Measurements from ENCODE around the gene USH2A.

USH2A gene, protein sequence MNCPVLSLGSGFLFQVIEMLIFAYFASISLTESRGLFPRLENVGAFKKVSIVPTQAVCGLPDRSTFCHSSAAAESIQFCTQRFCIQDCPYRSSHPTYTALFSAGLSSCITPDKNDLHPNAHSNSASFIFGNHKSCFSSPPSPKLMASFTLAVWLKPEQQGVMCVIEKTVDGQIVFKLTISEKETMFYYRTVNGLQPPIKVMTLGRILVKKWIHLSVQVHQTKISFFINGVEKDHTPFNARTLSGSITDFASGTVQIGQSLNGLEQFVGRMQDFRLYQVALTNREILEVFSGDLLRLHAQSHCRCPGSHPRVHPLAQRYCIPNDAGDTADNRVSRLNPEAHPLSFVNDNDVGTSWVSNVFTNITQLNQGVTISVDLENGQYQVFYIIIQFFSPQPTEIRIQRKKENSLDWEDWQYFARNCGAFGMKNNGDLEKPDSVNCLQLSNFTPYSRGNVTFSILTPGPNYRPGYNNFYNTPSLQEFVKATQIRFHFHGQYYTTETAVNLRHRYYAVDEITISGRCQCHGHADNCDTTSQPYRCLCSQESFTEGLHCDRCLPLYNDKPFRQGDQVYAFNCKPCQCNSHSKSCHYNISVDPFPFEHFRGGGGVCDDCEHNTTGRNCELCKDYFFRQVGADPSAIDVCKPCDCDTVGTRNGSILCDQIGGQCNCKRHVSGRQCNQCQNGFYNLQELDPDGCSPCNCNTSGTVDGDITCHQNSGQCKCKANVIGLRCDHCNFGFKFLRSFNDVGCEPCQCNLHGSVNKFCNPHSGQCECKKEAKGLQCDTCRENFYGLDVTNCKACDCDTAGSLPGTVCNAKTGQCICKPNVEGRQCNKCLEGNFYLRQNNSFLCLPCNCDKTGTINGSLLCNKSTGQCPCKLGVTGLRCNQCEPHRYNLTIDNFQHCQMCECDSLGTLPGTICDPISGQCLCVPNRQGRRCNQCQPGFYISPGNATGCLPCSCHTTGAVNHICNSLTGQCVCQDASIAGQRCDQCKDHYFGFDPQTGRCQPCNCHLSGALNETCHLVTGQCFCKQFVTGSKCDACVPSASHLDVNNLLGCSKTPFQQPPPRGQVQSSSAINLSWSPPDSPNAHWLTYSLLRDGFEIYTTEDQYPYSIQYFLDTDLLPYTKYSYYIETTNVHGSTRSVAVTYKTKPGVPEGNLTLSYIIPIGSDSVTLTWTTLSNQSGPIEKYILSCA (N-terminal part only)

DNA sequence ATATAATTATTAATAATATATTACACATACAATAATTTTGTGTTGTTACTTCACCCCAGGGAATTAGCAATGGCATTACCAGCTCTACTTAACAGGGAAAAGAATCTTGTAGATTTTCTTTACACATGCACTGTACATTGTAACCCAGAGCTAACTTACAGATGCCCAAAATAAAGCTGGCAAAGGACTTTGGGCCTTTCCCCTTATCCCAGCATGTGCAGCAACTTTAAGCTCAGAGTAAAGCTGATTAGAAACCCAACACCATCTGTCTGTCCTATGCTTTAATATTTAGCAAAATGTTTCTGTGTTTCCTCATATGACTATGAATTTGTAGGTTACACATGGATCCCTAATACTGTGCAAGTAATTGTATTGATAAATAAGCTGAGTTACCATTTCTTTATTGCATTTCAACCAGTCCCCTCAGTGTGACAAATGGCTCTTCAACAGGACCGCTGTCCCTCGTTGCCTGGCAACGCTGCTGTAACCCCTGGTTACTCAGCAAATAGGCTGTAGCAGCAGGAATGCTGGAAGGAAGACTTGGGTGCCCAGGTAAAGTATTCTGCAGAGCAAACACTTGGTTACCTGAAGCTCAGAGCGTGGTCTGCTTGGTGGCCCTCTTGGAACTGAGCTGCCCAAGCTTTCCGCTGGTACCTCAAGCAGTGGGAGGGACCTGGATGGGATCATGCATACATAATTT is at the start of gene USH2A:
USH2A (minus strand) TSS at position 628 of the 700 bp plus-strand sequence. CDS start 1,112 bp downstream, outside the sequence.
- DNase-seq, result no peak

DNA sequence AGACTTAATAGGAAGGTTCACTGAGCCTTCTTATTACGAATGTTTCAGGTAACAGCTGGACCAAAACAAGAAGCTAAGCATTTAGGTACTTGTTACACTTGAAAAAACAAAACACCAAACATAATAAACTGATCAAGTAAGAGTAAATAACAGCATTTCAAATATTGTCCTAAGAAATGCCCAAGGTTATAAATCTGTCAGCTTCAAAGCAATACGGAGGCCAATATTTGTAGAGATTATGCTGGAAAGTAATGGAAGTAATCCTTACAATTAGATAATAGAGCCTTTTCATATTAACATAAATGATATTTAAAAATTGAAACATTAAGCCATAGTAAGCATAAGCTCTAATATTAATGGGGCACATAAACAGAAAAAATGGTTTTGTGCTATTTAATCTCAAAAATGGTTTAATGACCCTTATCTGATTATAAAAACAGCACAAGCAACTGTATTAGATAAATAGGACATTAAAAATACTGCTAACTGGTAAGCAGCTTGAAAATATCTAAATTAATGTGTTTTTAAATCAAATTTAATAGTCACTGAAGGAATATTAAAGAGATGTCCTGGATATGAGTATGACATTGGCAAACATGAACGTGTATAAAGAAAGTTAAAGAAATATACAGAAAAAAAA is 43.0 kb upstream of the USH2A start:
- no peak for DNase-seq

DNA sequence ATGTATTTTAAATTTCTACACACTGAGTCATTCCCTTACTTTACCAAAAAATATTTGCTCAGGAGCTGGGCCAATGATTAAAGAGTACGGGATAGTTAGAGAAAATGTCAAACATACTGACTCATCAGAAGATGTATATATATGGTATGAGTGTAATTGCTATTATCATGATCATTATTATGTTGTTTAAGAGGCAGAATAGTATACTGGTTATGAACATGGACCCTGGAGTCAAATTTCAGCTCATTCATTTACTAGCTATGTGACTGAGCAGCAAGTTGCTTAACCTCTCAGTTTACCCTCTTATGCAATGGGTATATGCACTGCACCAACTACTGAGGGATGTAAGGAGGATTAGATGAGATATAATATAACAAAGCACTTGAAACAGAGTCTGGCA is 41.2 kb upstream of the USH2A start:
- DNase-seq, result no peak

DNA sequence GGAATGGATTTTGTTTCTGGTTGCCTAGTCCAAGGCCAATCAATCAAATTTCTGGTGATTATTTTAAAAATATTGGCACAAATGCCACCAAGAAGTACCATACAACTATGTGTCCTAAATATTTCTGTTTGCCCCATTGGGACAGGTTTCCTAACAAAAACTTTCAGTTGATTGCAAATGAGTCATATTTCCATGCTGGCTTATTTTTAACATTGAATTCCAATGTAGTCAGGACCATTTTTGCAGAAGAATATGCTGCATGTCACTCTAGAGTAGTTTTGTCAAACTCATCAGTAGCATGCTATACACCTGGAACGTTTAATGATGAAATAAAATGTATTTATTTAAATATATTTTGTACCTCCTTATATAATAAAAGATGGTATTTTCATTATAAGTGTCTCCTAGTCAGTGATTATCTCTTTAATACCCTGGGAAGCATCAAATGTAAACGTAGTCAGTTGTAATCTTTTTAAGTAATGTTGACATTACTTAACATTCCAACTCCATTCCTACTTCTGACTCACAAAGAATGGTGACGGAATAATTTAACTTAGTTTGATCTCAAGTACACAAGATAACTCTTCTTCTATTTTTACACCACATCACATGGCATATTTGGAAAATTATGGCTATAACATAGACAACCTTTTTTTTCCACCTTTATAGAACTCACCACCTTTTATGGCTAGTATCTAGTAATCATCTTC is 39.0 kb upstream of the USH2A start:
- no peak for DNase-seq

DNA sequence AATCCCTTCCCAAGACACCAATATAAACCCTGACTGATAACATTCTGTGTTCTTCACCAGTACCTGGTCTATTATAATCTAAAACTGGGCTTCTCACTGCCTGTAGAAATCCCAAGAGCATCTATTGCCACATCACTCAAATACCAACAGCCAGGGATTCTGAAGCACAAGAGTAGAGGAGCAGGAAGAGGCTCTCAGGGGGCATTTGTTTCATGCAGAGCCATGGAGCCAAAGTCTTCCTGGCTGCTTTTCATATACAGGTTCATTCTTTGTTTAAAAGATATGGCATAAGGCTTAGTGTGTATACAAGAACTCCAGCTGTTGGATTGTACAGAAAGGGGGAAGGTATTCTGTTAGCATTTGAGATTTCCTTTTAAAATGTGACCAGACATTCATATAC is 38.2 kb upstream of the USH2A start:
- no peak for DNase-seq

DNA sequence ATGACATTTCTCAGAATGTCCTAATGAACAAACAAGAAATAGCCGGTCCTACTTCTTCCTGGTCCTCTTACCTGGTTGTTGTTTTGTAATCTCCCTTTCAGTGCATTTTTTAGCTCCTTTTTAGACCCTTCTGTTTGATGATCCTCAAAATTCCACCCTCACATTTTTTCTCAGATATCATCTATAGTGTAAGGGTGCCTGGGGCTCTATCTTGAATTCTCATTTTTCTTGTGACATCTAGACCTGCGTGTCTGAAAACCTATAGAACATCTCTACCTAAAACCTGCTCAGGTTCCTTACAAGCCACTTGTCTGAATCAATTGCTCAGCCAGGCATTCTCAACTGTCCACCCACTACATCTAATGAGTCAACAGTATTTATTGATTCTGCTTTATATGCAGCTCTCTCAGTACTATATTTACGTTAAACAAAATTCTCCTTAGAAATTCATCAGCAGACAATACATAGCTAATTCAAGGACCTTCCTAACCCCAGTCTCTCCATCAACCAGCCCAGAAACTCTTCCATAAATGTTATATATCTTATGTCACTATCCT is 36.5 kb upstream of the USH2A start:
- no peak for DNase-seq

DNA sequence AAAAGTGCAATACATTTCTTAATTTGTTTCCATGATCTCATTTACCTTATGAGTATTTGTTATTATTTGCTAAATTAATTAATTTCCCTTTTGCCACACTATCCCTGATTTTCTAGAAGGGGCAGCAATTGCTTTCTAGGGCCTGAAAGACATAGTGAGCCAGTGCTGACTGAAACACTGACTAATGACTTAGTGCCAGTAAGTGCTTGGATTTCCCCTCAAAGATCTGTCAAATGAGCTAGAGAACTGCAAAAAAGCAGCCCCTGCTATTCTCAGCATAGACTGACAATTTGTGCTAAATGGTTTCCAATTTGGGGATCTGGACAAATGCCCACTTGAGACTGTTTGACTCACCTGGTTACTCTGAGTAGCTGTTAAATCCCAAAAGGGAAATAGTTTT is 35.6 kb upstream of the USH2A start:
- no peak for DNase-seq

DNA sequence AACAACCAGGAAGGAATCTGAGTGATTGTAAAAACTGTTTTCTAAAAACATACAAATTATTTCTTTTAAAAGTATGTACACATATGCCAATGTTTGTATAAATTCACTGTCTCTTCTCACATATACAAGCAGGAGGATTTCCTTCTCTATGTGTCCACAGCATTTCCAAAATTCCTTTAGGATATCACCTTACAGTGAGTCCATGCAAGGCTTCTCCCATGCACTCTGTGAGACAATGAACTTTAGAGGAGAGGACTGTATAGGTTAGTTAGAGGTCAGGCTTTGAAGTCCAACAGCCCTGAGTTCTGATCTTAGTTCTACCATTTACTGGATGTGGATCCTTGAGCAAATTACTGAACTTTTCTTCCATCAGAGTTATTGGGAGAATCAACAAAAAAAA is 34.1 kb upstream of the USH2A start:
- no peak for DNase-seq

DNA sequence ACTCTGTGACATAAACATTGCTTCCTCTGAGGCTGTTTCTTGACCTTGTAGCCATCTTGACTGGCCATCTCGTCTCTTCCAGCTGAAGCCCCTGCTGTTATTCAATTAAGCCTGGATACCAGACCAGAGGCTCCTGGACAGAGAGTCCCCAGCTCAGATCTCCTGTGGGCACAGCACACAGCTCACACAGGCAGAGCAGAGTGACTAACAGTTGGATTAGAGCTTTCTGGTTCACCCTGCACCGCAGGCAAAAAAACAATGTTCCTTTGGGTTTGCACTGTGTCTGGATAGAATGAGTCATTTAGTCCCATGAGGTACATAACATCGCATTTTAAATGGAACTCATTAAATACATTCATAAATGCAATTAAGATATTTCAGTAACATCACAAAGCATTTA is 33.4 kb upstream of the USH2A start:
- DNase-seq, result no peak

DNA sequence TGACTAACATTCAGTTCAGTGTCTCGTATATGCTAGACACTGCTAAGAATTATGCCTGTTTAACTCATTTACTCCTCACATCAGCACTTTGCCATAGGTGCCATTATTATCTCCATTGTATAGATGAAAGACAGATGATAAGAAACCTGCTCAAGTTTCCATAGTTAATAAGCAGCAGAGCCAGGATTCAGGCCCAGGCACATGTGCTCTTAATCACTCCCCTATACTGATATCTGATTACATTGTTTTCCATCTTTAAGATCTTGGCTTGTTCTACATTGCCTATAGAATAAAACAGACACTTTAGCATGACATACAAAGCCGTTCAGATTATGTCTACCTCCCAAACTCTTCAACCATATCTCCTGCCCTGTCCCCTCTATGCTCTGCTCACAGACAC is 30.5 kb upstream of the USH2A start:
- DNase-seq, result no peak

DNA sequence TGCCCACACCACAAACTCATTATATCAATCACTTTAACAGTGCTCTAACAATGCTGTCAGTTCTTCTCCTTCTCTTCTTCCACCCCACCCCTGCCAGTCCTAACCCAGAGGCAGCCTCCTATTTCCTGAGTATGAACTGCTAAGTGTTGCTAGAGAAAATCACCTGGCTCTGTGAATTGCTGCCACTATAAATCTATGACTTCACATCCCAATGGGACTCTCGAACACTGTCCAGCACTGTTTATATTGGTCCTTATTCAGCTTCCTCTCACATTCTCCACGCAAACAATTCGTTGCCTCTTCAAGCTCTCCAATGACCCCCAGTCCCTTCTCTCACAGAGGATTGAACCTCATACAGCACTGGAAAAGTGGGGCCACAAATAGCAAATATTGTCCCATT is 27.0 kb upstream of the USH2A start:
- no peak for DNase-seq

DNA sequence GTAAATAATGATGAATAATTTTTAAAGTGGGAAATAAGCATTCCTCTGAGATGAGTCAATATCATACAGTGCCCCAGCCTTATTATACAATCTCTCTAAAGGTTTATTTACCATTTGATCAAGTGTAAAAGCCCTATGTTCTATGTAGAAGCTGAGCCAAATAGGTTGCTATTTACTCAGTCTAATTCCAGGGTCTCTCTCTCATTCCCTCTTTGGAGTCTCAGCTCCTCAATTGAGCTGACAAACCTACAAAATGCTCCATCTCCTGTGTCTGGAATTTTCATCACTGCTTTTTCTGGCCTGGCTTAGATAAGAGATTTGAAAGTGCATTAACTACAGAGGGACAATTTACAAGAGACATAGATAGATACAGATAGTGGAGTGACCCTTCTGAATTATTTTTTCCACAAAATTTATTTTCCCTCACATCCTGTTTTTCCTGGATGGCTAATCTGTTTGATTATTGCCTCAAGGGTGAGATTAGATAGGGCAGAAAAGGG is 24.8 kb upstream of the USH2A start:
- no peak for DNase-seq

DNA sequence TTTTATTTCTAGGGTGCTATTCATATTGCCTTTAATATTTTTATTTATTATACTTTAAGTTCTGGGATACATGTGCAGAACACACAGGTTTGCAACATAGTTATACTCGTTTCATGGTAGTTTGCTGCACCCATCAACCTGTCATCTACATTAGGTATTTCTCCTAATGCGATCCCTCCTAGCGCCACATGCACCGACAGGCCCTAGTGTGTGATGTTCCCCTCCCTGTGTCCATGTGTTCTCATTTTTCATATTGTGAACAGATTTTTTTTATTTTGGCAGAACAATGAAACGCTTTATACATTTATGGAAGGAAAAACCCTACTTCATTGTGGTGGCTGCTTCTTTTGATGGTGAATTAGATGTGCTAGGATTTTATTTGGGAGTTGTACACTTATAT is 14.4 kb upstream of the USH2A start:
- DNase-seq, result no peak

DNA sequence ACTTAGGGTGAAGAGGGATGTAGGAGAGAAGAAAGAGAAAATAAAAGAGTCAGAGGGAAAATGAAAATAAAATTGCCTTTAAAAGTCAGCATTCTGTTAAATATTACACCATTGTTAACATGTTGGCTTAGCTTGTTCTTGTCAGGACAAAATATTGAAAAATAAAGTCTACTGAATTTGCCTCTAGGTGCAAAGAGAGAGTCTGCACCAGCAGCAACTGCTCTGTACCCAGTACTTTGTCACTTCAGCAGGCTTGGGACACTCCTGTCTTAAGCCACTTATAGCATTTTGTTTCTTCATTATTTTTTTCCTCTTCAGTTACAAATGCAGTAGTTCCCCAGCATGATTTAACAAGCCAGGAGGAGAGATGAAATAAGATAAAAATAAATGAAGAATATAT is 11.0 kb upstream of the USH2A start:
- DNase-seq, result no peak

DNA sequence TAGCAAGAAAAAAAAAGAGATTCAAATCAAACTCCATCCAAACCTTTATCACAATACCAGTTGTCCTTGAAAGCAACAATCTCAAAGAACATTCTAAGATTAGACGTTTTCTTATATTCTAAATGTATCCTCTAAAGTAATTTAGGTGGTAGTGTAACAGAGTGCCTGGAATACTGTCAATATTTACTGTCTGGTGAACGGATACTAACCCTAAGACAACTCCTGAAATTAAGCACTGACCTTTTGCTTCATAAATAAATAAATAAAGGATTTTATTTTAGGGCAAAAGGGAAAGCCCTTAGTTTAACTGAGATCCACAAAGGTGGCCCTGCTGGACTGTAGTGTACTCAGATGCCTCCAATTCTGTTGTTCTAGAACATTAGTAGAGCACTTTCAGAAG is 9.9 kb upstream of the USH2A start:
- DNase-seq, result no peak

DNA sequence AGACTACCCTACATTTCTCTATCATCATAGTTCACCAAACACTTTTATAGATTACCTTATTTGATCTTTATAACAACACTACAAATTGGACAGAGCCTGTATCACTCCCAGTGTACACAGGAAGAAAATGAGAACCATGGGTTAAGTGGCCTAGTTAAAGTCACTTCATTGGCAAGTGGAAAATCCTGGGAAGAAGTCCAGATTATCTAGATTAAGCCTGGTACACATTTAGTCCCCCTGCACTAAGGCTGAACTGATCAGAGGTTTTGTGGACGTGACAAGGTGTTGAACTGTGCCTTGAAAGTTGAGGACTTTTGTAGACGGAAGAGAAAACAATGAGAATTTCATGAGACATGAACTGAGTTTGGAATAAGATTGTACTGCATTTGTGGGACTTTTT is 7.5 kb upstream of the USH2A start:
- DNase-seq, result no peak

DNA sequence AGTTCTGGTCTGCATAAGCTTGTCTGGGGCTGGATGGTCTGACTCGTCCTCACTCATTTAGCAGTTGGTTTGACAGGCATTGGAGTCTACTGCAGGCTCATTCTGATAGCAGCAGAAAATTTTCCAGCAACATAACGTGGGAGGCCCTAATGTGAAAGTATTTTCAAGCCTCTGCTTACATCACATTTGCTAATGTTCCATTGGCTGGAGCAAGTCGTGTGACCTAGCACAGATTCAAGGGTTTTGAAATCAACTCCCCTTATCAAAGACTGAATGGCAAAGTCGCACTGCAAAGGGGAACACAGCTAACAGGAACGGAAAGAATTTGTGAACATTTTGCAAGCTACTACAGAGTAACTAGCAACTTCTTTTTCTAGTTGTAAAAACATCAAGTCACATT is 2.3 kb upstream of the USH2A start:
- no peak for DNase-seq

DNA sequence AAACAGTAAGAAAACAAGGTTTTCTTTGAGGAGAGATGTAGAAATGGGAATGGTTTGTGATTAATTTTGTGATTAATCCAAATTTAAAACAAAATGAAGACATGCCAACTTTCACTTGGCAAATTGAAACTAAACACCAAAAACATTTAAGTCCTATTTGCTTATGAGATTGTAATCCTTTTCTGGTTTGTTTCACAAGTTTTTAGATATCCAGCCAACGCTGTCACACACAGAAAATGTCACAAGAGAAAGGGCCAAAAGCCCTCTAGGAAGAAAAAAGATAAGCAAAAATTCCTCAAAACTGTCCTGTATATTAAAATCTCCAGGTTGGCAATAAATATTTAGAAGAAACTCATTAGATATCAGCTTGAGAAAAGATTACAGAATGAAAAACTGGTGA is 2.5 kb downstream of the USH2A start:
- no peak for DNase-seq

DNA sequence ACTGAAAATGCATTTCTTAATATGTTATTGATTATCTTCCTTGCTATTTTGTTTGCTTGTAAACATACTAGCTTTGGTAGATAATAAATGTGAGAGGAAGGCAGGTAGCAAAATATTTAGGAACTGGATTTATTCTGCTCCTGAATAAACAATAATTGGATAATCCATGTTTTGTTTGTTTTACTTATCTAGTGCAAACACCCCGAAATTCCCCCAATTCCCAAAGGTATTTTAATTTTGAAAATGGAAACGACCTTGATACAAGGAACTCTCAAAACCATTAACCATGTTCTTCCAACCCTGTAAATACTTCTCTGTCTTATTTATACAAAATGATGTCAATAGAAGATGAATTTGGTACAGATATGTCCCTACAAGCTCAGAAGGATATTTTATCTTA is 3.0 kb downstream of the USH2A start:
- DNase-seq, result no peak

DNA sequence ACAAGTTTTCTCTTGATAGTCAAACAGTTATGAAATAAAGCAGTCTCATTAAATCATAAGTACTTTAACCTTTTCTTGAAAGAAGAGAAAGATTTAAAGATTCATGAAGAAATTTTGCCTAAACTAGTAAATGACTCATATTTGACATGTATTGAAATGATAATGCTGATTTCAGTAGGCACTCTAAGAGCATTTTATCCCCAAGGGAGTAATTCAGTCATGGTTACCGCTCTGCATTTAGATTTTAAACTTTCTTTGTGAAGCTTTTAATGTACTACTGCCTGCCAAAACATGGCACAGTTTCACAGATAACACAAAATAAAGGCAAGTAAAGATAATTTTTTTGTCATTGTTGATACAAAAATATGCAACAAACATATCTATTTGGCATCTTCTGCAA is 6.8 kb downstream of the USH2A start:
- no peak for DNase-seq

DNA sequence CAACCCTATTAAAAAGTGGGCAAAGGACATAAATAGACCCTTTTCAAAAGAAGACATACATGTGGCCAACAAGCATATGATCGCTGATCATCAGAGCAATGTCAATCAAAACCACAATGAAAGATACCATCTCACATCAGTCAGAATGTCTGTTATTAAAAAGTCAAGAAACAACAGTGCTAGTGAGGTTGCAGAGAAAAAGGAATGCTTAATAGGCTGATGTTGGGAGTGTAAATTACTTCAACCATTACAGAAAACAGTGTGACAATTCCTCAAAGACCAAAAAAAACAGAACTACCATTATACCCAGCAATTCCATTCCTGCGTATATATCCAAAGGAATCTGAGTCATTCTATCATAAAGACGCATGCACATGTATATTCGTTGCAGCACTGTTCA is 13.2 kb downstream of the USH2A start:
- no peak for DNase-seq

All from activated CD4-positive, alpha-beta T cell treated with anti-CD3 and anti-CD28 coated beads, Interleukin-2, Interleukin-6, amounts not matched to agents 100 ng/mL and 50 ng/mL, durations not matched to agents 16 hours and 8 hours (primary cell).